Vagina (tissue), 2 donors: Measurements from ENCODE around the gene ZNF74. TPM values are rescaled to one million over a fixed set of nuclear protein-coding genes. Genes with fewer than 3 reads are reported as not detected.
"Not testable (repeated sequence)": the region's sequence is repeated elsewhere in the genome, so short reads cannot be mapped to it uniquely, and the experiment has no call there.

Source experiments
- DNase-seq, 2 donors: peaks; one replicate each; pipeline ENCODE4 v3.0.0-alpha.2; 2017; ENCODE audit errors: extremely low spot score in 2 of 2
- H3K27ac ChIP-seq: fragments of 200-600 bp; sonication (generic); one replicate; pipeline ENCODE4 v1.5.1; 2019
- H3K27me3 ChIP-seq: fragments of 200-600 bp; sonication (generic); one replicate; pipeline ENCODE4 v1.5.1; 2019
- H3K36me3 ChIP-seq, 2 donors: fragments of 200-600 bp; sonication (generic); one replicate each; pipeline ENCODE4 v1.5.1; 2017 to 2019
- H3K4me1 ChIP-seq: fragments of 200-600 bp; sonication (generic); one replicate; pipeline ENCODE4 v1.5.1; 2019
- H3K4me3 ChIP-seq, 2 donors: fragments of 200-600 bp; sonication (generic); 1 replicate in 1 of 2; 2 replicates in 1 of 2; pipeline ENCODE4 v1.5.1; 2016 to 2019
- H3K9me3 ChIP-seq: fragments of 200-600 bp; sonication (generic); one replicate; pipeline ENCODE4 v1.5.1; 2019
- CTCF ChIP-seq, 3 experiments: fragments of 450-650 bp in 2 of 3; fragments of 200-600 bp in 1 of 3; sonication (generic) in 1 of 3; IDR thresholded peaks; one replicate each; pipeline ENCODE4 v1.5.1; 2017 to 2019; ENCODE audit warnings: antibody characterized with exemption in 3 of 3, mild to moderate bottlenecking in 2 of 3, moderate library complexity in 2 of 3
- POLR2A ChIP-seq, 2 donors: fragments of 450-650 bp; IDR thresholded peaks; one replicate each; pipeline ENCODE4 v1.6.1; 2017; ENCODE audit warnings: antibody characterized with exemption in 2 of 2, mild to moderate bottlenecking in 2 of 2, moderate library complexity in 2 of 2
- POLR2AphosphoS5 ChIP-seq, 2 donors: sonication (generic); formaldehyde crosslinking; IDR thresholded peaks; one replicate each; pipeline ENCODE4 v1.9.0; 2017; ENCODE audit warnings: antibody characterized with exemption in 2 of 2, mild to moderate bottlenecking in 2 of 2, low read depth in 1 of 2; ENCODE audit not compliant: insufficient read depth in 1 of 2
- intact Hi-C: fragments of 100-400 bp; cut with DNase I; formaldehyde crosslinking; loops from one replicate; pipeline ENCODE4 v1.15.1; 2023
- total RNA-seq: library from RNA; depleted of rRNA; stranded (reverse); fragments of >200 nt; gene quantifications from one replicate; pipeline ENCODE4 v1.2.3, GENCODE V29; 2016

The ZNF74 gene
- total RNA-seq, 1 donor from 2014 or later = 11.0 TPM

- no peak for TF ChIP-seq CTCF (IDR thresholded peaks at IDR 0.05)
- Histone ChIP-seq H3K4me1 (no peaks in the 10 kb centered on the region), H3K4me3 (no peak overlapping the region), H3K27ac (no peak overlapping the region), H3K36me3 (no peaks in the 10 kb centered on the region), H3K27me3 (no peaks in the 10 kb centered on the region), H3K9me3 (no peaks in the 10 kb centered on the region)
- intact Hi-C loops = no loop called here
- no peak for DNase-seq
Measured at GRCh38 chr22:20378110-20378509, 15.8 kb upstream of the ZNF74 start.

- H3K27me3 ChIP-seq, H3K4me3 ChIP-seq, H3K9me3 ChIP-seq, H3K4me1 ChIP-seq, H3K27ac ChIP-seq, DNase-seq, intact Hi-C loops, H3K36me3 ChIP-seq: not testable (repeated sequence)
Measured at GRCh38 chr22:20378684-20379083, 15.3 kb upstream of the ZNF74 start.

- Histone ChIP-seq H3K36me3 (no peaks in the 10 kb centered on the region), H3K4me1 (no peaks in the 10 kb centered on the region), H3K27me3 (no peaks in the 10 kb centered on the region), H3K27ac (no peak overlapping the region), H3K4me3 (no peak overlapping the region), H3K9me3 (no peaks in the 10 kb centered on the region)
- TF ChIP-seq POLR2AphosphoS5 (IDR thresholded peaks at IDR 0.05; ENCODE audit: insufficient read depth in 1 of 2, low read depth in 1 of 2) (no peak), CTCF (IDR thresholded peaks at IDR 0.05) (no peak), POLR2A (IDR thresholded peaks at IDR 0.05) (no peak)
- no peak for DNase-seq
- intact Hi-C loops = no loop called here
Measured at GRCh38 chr22:20380486-20380885, 13.5 kb upstream of the ZNF74 start.

- no peaks in the 10 kb centered on the region for H3K27me3 ChIP-seq
- DNase-seq = no peak
Measured at GRCh38 chr22:20383538-20383937, 10.4 kb upstream of the ZNF74 start.

GRCh38 chr22:20384171-20384570 lies 9.8 kb upstream of the ZNF74 start:
- H3K27ac ChIP-seq = no peak overlapping the region
- TF ChIP-seq CTCF (IDR thresholded peaks at IDR 0.05) (no peak), POLR2AphosphoS5 (IDR thresholded peaks at IDR 0.05; ENCODE audit: insufficient read depth in 1 of 2, low read depth in 1 of 2) (no peak), POLR2A (IDR thresholded peaks at IDR 0.05) (no peak)
- no peaks in the 10 kb centered on the region for H3K27me3 ChIP-seq
- H3K4me3 ChIP-seq = no peak overlapping the region
- DNase-seq = no peak
- H3K36me3 ChIP-seq = no peaks in the 10 kb centered on the region
- intact Hi-C loops = no loop called here
- H3K9me3 ChIP-seq = no peaks in the 10 kb centered on the region
- no peaks in the 10 kb centered on the region for H3K4me1 ChIP-seq

More at GRCh38 chr22:20383538-20383937, 10.4 kb upstream of the ZNF74 start:
- H3K4me3 ChIP-seq = no peak overlapping the region
- intact Hi-C loops = no loop called here
- no peak overlapping the region for H3K27ac ChIP-seq
- H3K4me1 ChIP-seq = no peaks in the 10 kb centered on the region
- H3K9me3 ChIP-seq = no peaks in the 10 kb centered on the region
- H3K36me3 ChIP-seq = no peaks in the 10 kb centered on the region
- TF ChIP-seq POLR2AphosphoS5 (IDR thresholded peaks at IDR 0.05; ENCODE audit: insufficient read depth in 1 of 2, low read depth in 1 of 2) (no peak), POLR2A (IDR thresholded peaks at IDR 0.05) (no peak), CTCF (IDR thresholded peaks at IDR 0.05) (no peak)

GRCh38 chr22:20384865-20385264 lies 9.1 kb upstream of the ZNF74 start:
- no peaks in the 10 kb centered on the region for H3K9me3 ChIP-seq
- no peaks in the 10 kb centered on the region for H3K4me1 ChIP-seq
- TF ChIP-seq CTCF (IDR thresholded peaks at IDR 0.05) (no peak), POLR2A (IDR thresholded peaks at IDR 0.05) (no peak), POLR2AphosphoS5 (IDR thresholded peaks at IDR 0.05; ENCODE audit: insufficient read depth in 1 of 2, low read depth in 1 of 2) (no peak)
- no peak for DNase-seq
- H3K27ac ChIP-seq = no peak overlapping the region
- no peak overlapping the region for H3K4me3 ChIP-seq
- H3K27me3 ChIP-seq = no peaks in the 10 kb centered on the region
- H3K36me3 ChIP-seq = no peaks in the 10 kb centered on the region
- intact Hi-C loops = no loop called here
